Stimulated activated CD8-positive, alpha-beta memory T cell treated with anti-CD3 and anti-CD28 coated beads, Interleukin-4, amount 100 ng/mL, for 4 hours (primary cell): Measurements from ENCODE around the gene GLG1.
A peak's percentile ranks its signal among the peaks of the same experiment; 100 is the strongest.
"Not testable (repeated sequence)": the region's sequence is repeated elsewhere in the genome, so short reads cannot be mapped to it uniquely, and the experiment has no call there.

ENCODE experiments used
- DNase-seq, 2 donors: peaks; one replicate each; pipeline ENCODE4 v3.0.0-alpha.2; 2020; ENCODE audit warnings: low read depth in 2 of 2, low spot score in 1 of 2

The GLG1 gene

DNA sequence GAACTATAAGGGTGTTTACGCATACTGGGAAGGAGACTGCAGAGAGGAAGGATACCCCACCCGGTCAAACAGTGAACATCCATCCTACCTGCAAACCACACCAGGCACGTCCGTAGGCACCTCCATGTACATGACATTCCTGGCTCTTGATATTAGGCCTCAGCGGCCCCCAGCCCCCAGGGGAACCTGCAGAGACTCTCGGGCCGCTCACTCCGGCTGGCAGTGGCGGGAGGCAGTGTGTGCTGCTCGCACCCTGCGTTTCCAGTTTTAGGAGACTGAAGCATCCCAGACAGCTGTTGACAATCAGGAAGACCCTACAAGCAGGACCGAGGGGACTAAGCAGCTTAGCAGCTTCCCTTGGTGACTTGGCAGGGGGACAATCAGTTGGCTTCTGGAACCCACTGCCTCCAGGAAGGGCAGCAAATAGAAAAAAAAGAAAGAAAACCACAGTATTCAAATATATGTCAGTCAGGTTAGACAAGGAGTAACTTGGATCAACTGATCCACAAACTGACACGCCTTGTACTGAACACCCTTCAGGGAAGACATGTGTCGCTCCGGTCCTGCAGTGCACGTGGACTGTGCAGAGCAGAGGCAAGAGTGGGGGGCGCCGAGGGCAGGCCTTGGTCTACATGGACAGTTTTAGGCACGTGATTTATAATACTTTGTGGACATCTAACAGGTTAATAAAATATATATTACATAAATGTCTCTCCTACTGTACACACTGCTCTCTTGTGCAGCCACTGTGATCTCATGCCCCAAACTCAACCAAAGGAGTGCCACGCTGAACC, 155.8 kb downstream of the GLG1 start:
- no peak for DNase-seq

DNA sequence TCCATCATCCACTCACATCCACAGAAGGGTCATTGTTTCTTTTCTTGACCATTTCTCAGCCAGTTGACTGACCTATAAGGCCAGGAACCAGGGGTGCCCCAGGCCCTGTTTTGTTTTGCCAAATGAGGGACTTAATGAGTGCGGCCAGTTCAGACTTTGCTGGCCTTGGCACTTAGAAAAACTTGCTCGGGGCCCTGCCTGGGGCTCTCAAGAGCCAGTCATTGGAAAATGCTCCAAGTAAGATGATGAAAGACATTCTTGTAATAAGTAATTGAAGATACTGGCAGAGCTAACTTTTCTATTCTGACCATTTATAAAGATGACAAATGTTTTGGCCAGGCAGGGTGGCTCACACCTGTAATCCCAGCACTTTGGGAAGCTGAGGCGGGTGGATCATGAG, 156.7 kb downstream of the GLG1 start:
- DNase-seq: no peak

DNA sequence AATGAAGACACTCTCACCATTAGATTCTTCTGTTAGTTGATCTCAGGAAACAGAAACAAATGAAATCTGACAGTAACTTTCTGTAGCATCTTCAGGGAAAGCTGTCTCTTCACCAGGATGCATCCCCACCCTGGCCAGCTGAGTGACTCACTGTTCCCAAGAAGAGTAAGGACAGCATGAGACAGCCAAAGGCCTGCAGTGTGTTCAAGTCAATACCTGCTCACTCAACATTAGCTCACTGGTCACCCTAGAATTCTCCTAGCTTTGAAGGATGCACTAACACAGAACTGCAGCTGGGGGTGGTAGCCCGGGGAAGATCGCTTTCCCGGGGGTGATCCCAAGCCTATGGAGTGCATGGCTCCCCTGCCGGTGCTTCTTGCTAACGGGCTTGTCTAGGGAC, 157.4 kb downstream of the GLG1 start:
- DNase-seq: no peak

DNA sequence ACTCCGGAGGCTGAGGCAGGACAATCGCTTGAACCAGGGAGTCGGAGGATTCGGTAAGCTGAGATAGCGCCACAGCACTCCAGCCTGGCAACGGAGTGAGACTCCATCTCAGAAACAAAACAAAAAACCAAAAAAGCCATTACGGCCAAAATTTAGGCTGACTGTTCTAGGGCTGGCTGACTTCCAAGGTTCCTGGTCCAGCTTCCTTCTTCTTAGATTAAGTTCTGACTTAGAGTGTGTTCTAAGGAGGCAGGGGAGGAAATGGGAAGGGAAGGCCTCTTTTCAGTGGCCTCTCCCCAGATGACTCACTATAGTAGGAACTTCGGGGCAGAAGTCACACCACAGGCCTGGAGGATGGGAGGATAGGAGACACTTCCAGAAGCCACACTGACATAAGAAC, 157.9 kb downstream of the GLG1 start:
- DNase-seq: no peak

DNA sequence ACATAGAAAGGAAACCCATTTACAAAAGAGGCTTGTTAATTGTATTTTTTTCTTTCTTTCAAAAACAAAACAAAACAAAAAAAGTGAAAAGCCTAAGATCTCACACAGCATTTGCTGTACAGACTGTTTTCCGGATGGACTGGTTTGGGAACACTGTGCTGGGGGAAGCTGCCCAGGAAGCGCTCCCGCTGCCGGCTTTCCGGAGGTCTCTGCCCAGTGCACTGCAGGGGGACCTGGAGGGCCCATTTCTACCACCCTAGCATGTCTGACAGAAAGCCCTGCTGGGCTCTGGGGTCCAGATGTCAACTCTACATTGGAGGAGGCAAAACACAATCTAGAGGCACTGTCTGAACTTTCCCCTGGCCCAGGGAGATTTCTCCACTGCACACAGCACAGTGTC, 159.3 kb downstream of the GLG1 start:
- DNase-seq: no peak

DNA sequence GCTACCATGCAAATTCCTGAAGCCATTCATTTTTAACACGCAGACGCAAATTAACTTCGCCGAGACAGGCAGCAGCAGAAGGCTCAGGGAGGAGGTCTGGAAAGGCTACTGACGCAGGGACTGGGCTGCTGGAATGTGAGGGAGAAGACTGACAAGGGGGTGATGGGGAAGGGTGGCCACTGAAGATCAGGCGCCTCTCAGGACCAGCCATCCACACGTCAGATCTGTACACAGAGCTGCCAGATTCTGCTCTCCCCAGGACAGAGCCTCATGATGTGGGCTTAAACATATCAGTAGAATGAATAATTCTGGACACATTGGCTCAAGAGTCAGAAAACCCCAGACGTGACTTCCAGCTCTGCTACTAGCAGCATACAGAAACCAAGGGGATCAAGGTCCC, 160.0 kb downstream of the GLG1 start:
- DNase-seq: no peak

DNA sequence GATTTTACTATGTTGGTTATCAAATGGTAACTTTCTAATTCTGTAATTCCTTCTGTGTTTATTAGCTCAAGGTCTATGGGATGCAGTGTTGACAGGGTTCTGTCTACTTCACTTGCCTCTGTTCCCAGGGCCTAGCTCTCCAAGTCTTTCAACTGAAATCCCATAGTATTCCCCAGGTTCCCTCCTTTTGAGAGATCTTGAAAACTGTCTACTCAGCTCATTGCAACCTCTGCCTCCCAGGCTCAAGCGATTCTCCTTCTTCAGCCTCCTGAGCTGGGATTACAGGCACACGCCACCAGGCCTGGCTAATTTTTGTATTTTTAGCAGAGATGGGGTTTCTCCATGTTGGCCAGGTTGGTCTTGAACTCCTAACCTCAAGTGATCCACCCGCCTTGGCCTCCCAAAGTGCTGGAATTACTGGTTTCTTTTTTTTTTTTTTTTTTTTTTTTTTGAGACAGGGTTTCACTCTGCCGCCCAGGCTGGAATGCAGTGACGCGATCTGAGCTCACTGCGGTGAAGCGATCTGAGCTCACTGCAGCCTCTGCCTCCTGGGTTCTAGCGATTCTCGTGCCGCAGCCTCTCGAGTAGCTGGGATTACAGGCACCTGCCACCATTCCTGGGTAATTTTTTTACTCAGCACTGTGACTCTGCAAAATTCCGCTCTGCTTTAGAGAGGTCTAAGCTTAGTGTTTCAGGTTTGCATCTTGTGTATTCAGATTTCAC, 163.1 kb downstream of the GLG1 start:
- not testable (repeated sequence) for DNase-seq

DNA sequence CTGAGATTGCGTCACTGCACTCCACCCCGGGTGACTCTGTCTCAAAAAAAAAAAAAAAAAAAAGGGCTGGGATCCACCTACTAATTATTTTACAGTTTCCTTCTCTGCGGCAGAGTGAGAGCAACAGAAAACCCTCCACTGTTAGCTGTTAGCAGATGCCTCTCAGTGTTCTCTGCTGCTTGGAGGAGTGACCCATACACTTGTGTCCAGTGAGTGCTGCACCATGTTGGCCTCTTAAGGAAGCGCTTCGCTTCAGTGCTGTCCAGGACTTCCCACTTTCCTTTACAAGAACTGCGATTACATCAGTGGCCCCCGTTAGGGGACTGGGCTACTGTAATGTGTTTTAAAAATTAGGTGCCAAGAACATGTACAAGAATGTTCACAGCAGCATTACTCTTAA, 167.2 kb downstream of the GLG1 start:
- no peak for DNase-seq

DNA sequence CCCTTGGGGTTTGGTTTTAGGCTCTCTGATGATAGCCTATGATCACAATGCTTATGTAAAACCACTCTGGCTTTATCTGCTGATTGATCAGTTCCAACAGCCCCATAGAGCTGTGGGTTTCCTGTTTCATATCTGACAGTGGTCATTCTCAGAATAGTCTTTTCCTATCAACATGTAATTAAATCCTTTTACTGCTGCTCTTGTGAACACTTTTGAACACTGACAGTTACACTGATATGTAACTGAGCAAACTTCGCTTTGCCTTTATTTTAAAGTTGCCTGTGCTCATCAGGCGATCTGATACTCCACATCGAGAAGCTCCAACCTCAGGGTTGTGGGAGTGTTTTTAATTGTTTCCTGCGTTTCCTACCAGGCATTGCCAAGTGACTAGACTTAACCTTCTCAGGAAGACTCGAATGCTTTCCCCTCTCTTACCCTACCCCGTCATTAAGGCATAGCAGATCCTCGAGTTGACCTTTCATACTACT, 168.4 kb downstream of the GLG1 start:
- DNase-seq: no peak

DNA sequence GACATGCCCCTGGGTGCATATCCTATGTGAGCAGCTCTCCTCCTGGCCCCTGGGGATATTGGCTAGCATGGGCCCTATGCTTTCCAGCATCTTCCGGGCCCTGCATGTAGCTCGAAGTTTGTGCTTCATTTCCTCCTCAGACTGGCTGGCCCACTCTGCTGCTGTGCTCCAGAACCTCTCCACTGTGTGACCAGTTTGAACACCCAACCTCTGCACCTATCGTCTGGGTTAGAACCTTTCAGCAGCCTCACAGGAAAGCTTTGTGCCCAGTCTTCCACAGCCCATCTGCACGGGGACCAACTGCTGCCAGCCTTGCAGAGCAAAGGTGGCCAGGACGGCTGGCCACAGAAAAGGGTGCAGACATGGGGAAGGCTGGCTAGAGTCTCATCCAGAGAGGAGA, 175.4 kb downstream of the GLG1 start:
- no peak for DNase-seq

DNA sequence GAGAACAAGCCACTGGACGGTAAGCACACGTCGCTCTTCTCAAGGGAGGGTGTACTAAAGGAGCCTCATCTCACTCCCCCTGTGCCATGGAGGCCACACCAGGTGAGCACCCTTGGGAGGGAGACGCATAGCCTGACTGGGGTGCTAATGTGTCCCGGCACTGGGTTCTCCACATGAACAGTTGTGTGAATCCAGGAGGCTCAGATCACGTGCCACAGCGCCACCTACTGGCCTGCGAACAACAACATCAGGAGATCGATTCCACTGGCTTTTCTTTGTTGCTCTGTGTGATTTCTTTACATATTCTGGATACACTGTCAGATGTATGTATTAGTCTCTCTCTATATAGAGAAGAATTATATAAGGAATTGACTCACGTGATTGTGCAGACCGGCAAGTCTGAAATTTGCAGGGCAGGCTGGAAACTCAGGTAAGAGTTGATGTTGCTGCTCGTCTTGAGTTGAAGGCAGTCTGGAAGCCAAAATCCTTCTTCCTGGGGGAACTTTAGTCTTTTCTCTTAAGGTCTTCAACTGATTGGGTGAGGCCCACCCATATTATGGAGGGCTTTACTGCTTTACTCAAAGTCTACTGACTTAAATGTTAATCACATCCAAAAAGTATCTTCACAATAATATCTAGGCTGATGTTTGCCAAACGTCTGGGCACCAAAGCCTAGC, 176.7 kb downstream of the GLG1 start:
- DNase-seq: peak; percentile 15 to 31

DNA sequence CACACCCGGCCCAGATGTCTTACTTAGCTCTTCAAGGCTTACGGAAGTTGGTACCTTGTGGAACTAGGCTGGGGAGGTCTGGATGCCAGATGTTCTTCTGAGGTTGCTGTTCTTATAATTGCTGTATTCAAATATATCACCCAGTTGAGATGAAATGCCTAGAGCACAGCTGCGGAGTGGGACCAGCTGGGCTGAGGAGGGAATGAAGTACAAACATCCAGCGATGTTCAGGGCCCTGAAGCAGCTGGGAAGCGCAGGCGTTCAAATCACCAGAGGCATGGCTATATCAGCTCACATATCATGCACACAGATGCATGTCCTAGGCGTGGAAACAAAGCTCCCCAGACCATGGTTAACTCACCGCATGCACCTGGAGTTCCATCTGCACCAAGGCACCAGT, 178.4 kb downstream of the GLG1 start:
- DNase-seq: not testable (repeated sequence)

DNA sequence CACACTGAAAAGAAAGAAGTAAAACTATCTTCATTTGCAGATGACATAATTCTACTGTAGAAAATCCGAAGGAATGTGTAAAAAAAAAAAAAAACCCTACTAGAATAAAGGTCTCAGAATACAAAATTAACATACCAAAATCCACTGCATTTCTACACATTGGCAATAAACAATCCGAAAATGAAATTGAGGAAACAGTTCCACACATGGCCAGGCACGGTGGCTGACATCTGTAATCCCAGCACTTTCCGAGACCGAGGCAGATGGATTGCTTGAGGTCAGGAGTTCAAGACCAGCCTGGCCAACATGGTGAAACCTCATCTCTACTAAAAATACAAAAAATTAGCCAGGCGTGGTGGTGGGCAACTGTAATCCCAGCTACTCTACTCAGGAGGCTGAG, 181.2 kb downstream of the GLG1 start:
- not testable (repeated sequence) for DNase-seq

DNA sequence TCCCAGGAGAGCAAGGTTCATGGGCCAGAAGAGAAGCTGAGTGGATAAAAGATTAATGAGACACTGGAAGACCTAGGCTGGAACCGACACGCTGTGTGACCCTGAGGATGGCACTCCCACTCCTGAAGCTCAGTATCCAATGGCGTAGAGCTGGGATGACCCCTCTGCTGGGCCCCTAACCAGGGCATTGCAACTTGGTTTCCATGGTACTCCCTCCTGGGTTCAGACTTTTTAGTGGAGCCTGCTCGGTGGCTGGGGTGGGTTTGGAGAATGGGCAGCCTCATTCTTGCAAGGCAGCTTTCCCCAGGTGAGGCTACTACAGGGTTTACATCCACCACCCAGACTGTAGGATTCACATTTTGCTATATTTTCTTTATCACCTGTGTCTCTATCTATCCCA, 183.2 kb downstream of the GLG1 start:
- not testable (repeated sequence) for DNase-seq

DNA sequence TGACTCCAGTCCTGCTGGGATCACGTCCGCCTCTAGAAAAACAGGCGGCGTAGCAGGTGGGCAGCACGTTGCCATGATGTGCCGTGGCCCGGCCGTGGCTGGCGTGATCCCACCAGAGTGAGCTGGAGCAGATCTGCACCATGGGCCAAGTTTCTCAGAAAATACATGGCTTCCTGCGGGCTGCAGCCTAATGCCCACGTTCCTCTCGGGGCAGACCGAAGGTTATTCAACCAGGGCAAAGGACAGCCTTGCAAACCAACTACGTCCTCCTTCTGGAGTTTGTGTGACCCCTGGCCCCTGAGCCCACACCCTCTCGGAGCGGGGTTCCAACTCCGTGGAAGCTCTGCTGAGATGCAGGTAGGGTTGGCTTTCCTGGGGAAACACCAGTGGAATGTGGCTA, 184.8 kb downstream of the GLG1 start:
- not testable (repeated sequence) for DNase-seq

DNA sequence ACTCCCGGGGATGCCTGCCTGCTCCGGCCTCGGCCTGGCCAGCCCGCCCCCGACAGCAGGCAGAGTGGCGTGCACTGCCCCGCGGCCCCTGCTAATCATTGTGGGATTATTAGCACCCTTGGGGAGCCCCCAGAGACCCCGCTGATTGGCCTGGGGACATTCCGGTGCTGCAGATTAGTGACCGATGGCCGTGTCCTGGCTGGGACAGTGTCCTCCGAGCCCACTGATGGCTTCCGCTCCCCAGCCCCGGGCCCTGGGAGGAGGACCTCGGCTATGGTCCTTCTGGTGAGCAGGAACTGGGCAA, 185.5 kb downstream of the GLG1 start:
- DNase-seq: not testable (repeated sequence)

DNA sequence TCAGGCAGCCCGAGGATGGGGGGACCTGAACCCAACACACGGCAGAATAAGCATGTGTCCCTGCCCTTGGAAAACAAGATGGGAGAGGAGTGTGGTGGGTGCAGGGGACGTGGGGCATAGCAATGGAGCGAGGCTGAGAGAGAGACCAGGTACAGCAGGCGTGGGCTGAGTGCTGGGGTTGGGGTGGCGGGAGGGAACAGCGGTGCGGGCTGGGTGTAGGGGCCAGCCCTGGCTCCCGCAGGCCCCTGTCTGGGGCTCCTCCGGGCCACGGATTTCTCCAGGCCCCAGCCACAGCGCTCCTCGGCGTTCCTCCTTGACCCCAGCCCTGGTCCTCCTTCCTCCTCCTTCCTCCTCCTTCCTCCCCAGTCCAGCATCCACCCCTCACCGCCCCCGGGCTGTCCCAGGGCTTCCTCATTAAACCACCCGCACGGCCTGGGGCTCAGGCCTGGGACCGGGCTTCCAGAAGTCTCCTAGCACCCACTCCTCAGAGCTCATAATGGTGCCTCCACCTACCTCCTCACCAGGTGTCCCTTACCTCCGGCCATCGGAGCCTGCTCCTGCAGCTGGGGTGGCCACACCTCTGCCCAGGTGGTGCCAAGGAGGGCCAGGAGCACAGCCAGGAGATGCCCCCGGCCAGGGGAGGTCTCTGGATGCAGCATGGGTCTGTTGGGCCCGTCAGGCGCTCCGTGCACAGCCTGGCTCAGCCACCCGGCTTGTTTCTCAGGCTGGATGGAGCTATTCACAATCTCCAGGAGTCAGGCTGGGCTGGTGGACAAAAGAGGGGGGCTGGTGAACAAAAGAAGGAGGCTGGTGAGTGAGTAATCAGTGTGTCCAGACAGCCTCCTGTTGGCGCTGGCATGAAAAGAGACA, 186.1 kb downstream of the GLG1 start, which contains the start of gene CLEC18B:
TSS of gene CLEC18B (minus strand) at position 867 of the 870 bp plus-strand sequence. CDS start at position 659, 208 bp downstream.
- not testable (repeated sequence) for DNase-seq

DNA sequence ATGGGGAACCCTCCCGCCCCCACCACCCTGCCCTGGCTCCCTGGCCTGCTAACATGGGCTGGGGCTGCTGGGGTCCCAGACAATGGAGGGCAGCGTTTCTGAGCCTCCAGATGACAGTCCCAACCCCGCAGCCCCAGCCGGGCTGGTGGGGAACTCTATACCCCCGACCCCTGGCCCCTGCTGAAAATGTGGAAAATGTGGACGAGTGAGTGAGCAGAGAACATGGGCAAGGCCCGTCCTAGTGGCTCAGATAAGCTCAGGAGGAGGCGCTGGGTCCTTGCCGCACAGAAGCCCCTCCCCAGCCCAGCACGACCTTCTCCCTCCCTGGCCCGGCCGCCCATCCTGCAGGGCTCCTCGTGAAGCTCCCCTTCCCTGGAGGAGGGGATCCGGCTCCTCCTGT, 187.1 kb downstream of the GLG1 start:
- not testable (repeated sequence) for DNase-seq

DNA sequence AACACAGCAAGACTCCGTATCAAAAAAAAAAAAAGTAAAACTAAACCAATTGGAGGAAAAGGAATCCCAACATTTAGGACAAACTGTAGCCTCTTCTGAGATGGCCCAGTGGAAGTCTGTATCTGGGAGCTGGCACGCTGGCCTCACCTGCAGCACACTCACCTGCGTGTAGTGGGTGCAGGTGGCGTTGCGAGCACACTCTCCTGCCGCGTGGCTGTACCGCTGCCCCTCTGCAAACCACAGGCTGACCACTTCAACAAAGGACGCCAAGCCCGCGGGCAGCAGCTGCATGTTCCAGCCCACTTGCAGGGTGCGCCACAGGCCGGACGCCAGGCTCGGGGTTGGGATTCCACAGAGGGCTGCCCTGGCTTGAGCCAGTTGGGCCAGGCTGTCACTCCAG, 189.0 kb downstream of the GLG1 start:
- not testable (repeated sequence) for DNase-seq

DNA sequence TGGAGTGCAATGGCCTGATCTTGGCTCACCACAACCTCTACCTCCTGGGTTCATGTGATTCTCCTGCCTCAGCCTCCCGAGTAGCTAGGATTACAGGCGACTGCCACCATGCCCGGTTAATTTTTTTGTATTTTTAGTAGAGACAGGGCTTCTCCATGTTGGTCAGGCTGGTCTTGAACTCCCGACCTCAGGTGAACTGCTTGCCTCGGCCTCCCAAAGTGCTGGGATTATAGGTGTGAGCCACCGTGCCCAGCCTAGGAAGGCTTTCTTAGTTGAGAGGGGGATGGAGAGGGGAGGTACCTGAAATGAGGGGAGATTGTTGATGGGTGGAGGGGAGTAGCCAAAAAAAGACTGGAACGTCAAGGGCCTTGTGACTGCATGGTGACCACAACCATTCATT, 193.0 kb downstream of the GLG1 start:
- not testable (repeated sequence) for DNase-seq

DNA sequence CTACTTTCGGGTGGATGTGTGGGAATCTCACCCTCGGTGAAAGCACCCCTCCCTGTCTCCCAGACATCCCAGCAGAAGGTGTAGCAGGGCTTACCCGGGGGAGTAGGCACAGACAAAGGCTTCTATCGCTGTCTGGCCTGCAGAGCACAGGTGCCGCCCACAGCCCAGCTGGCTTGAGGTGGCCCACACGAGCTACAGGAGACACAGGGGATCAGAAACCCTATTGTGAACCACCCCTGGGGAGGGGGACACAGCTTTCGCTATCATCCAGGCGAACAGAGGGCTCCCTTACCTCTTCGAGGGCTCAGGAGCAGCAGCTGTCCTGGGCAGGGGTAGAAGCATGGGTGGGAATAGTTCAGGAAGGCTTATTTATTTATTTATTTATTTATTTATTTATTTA, 193.4 kb downstream of the GLG1 start:
- not testable (repeated sequence) for DNase-seq
